ENCODE results near the gene BORCS5. TPM values are rescaled to one million over a fixed set of nuclear protein-coding genes. Genes with fewer than 3 reads are reported as not detected.

The BORCS5 gene
- total RNA-seq, 1 experiment from 2014 or later, result 13.9 TPM

DNA sequence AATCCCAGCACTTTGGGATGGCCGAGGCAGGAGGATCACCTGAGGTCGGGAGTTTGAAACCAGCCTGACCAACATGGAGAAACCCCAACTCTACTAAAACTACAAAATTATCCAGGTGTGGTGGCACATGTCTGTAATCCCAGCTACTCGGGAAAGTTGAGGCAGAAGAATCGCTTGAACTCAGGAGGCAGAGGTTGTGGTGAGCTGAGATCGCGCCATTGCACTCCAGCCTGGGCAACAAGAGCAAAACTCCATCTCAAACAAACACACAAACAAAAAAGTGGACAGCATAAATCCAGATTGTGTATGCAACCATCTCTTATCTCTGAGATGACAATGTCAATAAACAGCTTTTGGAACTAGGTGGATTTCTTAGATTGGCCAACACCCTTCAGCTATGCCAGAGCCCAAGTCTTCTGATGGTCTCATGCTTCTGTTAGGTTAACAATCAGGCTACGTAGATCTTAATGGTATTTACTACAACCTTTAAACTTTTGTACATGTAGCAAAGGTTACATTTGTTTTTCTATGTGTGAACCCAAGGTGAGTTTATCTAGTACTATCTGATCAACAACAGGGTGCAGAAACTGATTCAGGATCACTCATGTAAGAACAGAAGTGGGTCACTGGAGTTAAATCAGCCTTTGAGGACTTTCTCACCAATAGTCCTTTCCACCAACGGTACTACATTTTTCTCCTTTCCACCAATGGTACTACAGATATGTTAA lies 132.1 kb downstream of the BORCS5 start:
- H3K18ac ChIP-seq (ENCODE audit: insufficient read length, low read depth, low read length), result no peak overlapping the region
- no peak overlapping the region for H4K5ac ChIP-seq (ENCODE audit: insufficient read length, low read depth, low read length)
- TF ChIP-seq, protein P1, sequence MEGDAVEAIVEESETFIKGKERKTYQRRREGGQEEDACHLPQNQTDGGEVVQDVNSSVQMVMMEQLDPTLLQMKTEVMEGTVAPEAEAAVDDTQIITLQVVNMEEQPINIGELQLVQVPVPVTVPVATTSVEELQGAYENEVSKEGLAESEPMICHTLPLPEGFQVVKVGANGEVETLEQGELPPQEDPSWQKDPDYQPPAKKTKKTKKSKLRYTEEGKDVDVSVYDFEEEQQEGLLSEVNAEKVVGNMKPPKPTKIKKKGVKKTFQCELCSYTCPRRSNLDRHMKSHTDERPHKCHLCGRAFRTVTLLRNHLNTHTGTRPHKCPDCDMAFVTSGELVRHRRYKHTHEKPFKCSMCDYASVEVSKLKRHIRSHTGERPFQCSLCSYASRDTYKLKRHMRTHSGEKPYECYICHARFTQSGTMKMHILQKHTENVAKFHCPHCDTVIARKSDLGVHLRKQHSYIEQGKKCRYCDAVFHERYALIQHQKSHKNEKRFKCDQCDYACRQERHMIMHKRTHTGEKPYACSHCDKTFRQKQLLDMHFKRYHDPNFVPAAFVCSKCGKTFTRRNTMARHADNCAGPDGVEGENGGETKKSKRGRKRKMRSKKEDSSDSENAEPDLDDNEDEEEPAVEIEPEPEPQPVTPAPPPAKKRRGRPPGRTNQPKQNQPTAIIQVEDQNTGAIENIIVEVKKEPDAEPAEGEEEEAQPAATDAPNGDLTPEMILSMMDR (conservative IDR thresholded peaks at IDR 0.05), result no peak
- no peak overlapping the region for H2BK20ac ChIP-seq (ENCODE audit: low read depth, low read length, poor library complexity, severe bottlenecking)
- no peaks in the 10 kb centered on the region for H3K27me3 ChIP-seq (ENCODE audit: insufficient read depth, low read length)
- H4K20me1 ChIP-seq (ENCODE audit: control insufficient read depth, insufficient read depth, insufficient read length), result no peaks in the 10 kb centered on the region
- H3K23ac ChIP-seq (ENCODE audit: insufficient read length, low read depth, low read length), result no peak overlapping the region
- DNase-seq, result no peak
- no peak overlapping the region for H2AK5ac ChIP-seq (ENCODE audit: insufficient read length, low read length)
- H2BK15ac ChIP-seq (ENCODE audit: low read depth, low read length), result no peak overlapping the region
- no peak overlapping the region for H3K4me3 Mint-ChIP-seq
- H3K23me2 ChIP-seq (ENCODE audit: insufficient read length, low read depth, low read length, poor library complexity, severe bottlenecking), result no peaks in the 10 kb centered on the region
- no peak overlapping the region for H3K27ac Mint-ChIP-seq
- no peak overlapping the region for H2BK5ac ChIP-seq (ENCODE audit: insufficient read length, low read length)
- peaks cover 8 to 37% (median 17%) of the 10 kb centered on the region in 3 experiments; a peak in 6 of 7 replicates for H3K36me3 Mint-ChIP-seq (ENCODE audit: insufficient read depth in 1 of 3, low read depth in 3 of 3)
- H3K27ac ChIP-seq (ENCODE audit: insufficient read length, low read depth, low read length), result no peak overlapping the region
- H3K79me2 ChIP-seq (ENCODE audit: insufficient read depth, low read length), result peaks cover 2% of the 10 kb centered on the region; the same call in 1 of the 2 replicates
- H3K9me3 ChIP-seq (ENCODE audit: control insufficient read depth, low read depth, low read length), result no peaks in the 10 kb centered on the region
- H3K27me3 Mint-ChIP-seq (ENCODE audit: low read depth), result no peaks in the 10 kb centered on the region
- H3K14ac ChIP-seq (ENCODE audit: insufficient read depth, low read length), result no peak overlapping the region
- H3K4me1 ChIP-seq (ENCODE audit: insufficient read depth, low read length), result no peaks in the 10 kb centered on the region
- H2AFZ ChIP-seq (ENCODE audit: low read length), result no peak overlapping the region
- peaks cover 2% of the 10 kb centered on the region for H3K79me1 ChIP-seq (ENCODE audit: insufficient read depth, low read depth, low read length, poor library complexity, severe bottlenecking)
- H2BK12ac ChIP-seq (ENCODE audit: insufficient read length, low read depth, low read length), result no peak overlapping the region
- no peak overlapping the region for H3K4me2 ChIP-seq (ENCODE audit: insufficient read depth, insufficient read length, low read length)
- H4K8ac ChIP-seq (replicated peaks; ENCODE audit: insufficient read length, low read depth, low read length), result no peak overlapping the region
- H4K91ac ChIP-seq (ENCODE audit: insufficient read length, low read depth, low read length), result no peak overlapping the region
- WGBS (ENCODE audit: extremely low coverage, insufficient read length, low lambda C conversion rate), result no CpG with 5 or more reads among the region's 8 CpGs
- H3K9ac ChIP-seq (ENCODE audit: extremely low read depth, insufficient read length, low read length), result no peak overlapping the region
- no peak overlapping the region for H3K56ac ChIP-seq (ENCODE audit: insufficient read length, low read depth, low read length)
- no peaks in the 10 kb centered on the region for H3K9me3 Mint-ChIP-seq
- H3K4ac ChIP-seq (ENCODE audit: low read depth, low read length), result no peak overlapping the region
- no peak overlapping the region for H3T11ph ChIP-seq (ENCODE audit: low read length)
- H2BK120ac ChIP-seq (ENCODE audit: low read depth, low read length, poor library complexity, severe bottlenecking), result no peak overlapping the region
- peaks cover 4% of the 10 kb centered on the region in 2 experiments; a peak in 3 of 4 replicates for H3K4me1 Mint-ChIP-seq

All from H9 (cell line).